Kasumi-1 (cell line): Measurements from ENCODE around the gene EPHB3.
"Not testable (repeated sequence)": the region's sequence is repeated elsewhere in the genome, so short reads cannot be mapped to it uniquely, and the experiment has no call there.

Source experiments
- DNase-seq, 2 experiments: peaks; one replicate each; lab custom pipeline; 2025; lab: John Stamatoyannopoulos, UW

Gene EPHB3

DNA sequence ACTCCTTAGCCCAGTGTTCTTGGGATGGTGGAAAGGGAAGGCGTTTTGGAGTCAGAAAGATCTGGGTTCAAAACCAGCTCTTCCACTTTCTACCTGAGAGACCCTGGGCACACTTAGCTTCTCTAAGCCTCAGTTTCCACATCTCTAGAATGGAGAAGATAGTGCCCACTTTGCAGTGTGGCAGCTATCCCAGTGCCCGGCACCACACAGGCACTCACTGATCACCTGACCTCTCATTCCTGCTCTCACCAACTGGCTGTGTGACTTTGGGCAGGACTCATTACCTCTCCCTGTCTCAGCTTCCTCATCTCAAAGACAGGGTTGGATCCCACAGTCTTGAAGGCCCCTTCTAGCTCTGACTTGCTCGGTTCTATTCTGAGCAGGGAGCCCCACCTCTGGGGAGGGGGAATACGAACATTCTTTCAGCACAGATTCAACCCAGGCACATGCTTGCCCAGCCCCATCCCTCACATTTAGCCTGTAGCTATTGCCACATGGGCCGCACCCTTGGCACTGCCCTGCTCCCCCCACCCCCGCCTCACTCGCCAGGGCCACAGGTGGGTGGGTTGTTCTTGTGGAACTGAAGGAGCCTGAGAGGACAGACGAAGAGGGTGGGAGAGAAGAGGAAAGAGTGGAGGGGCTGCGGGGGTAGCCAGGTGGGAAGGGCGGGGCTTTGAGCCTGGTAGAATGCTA is 39.2 kb downstream of the EPHB3 start:
- no peak for DNase-seq

DNA sequence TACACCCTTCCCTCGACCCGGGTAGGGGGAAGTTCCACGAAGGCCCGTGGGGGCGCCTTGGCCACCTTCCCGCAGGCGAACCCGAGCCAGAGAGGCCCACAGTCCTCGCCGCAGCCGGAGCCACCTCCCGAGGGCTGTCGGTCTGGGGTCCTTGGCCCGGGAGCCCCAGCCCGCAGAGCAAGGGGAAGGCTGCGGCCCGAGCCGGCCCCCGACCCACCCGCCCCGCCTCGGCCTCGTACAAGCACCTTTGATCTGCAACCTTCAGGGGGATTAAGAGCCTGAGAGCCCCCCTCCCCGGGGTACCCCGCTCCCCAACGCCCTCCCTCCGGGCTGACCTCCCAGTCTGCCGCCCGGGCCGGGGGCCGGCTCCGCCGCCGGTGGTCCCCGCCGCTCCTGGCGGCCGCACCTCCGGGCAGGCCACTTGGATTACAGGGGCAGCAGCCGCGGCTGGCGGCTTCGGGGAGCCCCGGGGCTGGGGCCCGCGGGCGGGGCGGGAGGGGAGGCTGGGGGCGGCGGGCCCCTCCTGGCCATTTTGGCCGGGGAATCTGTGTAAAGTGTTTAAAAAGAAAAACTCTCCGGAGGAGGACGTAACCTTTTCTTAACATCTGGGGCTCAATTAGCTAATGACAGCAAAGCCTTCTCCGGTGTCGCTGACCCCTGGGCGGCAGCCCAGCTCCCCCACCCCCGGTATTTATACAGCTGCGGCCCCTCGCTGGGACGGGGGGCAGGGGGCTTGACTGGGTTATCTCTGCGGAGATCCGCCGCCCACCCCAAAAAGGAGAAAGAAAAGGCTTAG is 40.2 kb downstream of the EPHB3 start:
- DNase-seq: no peak

DNA sequence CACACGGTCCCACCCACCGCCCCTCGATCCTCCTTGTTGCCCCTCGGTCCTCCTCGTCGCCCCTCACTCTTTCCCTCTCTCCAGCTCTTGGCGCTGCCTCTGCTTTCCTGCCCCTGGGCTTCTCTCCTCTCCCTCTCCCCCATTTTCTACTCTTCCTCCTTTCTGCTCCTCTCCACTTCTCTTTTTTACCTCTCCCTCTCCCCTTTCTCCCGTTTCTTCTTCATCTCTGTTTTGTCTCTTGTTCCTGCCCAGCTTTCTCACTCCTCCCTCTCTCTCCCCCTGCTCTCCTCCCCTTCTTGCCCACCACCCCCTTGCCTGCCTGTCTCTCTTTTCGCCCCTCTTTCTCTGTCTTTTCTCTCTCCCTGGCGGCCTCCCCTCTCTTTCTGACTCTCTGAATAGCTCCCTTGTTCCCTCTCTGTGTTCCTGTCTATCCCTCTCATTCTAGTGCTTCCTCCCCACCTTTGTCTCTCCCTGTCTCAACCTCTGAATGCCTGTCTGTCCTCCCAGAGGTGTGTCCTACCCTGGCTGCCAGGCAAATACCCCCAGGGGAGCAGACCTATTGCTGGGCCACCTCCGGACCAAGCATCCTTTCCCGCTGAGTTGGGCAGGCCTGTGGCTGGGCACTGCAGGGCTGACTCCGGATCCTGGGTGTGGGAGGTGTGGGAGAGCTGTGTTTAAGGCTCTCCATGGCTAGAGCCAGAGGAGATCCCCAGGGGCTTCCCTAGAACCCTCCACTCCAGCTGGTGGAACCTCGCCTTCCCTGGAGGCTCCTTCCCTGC is 41.0 kb downstream of the EPHB3 start:
- no peak for DNase-seq

DNA sequence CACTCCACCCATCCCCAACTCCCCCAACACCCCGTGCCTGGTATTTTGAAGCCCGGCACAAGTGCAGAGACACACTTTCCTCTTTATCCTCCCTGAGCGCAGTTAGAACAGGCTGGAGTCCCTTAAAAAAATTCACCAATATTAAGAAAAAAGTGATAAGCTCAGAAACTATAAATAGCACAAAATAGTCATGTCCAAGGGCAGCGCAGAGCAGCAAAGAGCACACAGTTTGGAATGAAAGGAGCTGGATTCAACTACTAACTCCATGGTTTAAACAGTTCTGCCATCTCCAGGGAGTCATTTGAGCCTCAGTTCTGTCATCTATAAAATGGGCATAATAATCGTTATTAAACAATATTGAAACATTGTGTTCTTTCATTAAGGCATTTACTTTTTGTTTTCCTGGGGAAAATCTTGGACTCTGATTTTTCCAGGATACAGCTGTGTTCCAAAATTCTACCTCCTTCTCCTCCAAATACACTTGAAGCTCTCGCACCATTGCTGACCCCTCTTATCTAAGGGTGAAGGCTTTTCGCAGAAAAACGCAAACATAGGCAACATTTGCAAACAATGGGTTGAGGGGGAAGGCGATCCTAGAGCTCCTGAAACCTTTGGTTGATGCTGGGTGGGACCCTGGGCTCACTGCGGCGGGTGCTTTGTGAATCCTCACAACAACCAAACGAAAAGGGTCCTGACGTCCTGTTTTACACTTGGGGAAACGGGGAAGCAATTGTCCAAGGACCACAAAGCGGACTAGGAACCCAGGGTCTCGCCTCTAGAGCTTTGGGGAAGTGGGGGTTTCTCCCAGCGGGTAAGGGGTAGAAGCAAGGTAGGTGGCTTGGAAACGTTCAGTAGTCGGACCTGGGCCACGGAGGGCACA is 41.8 kb downstream of the EPHB3 start:
- no peak for DNase-seq

DNA sequence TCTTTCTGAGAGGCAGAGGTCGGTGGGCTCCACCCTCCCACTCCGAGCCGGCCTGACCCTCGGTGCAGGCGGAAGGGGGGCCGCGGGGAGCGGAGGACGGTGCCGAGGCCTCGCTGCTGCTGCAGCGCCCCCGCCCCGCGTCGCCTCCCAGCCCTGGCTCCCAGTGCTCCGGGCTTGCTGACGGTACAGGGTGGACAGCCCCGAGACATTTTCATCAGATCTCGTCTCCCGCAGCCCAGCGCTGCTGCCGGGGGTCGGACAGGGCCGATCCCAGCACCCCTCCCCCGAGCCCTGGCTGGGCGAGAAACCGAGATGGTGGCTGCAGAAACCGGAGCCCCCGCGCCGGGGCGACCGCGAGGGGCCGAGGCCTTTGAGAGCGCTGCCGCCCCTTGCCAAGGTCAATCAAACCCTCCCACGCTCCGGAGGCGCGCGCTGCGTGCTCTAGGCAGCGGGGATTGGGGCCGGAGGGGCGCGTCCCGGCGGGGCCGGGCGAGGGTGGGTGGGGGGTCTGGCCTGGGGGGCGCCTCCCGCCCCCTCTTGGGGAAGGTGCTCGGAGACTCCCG is 42.5 kb downstream of the EPHB3 start:
- DNase-seq: no peak

DNA sequence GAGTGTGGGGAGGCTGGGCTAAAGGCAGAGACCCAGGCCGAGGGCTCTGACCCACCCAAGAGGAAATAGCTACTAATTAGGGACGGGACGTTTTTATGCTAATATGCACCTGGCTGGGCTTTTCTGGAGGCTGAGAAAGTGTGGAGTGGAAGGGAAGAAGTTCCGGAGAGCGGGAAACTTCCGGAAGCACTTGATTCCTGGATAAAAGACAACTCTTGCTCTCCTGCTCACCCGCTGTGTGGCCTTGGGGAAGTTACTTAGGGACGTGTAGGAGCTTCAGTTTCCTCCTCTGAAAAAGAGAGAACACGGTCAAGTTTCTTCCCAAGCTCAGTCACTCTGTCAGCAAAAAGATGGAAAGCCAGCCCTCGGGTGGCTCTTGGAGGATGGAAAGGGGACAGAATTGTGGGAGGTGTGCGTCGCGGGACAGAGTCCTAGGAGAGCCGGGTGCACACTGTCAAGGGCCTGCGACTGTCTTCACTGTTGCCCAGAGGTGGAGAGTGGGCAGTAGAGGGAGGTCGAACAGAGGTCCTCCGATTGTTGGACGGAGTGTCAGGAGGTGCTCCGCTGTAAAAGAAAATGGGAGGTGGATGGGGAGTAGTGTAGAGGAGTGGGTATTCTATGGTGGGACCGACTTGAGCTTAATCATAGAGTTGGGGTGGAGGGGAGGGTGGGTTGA is 43.2 kb downstream of the EPHB3 start:
- DNase-seq: peak; percentile 36 to 46

DNA sequence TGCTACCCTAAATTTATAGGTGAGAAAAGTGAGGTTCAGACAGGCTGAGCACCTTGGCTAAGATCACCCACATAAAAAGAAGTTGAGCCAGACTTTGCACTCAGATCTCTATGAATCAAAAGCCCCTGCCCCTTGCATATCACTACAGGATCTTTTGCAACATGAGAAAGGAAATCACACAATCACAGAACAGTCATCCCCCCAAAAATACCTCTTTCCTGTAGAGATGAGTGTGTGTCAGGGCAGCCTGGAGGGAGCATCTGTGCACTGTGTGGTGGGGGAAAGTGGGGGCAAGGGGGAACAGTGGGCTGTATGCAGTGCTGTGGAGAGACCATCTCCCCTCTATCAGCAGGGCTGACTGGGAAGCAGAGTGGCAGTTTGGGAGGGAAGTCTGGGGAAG is 46.6 kb downstream of the EPHB3 start:
- peak in 1 of 2 experiments; percentile 42 for DNase-seq

DNA sequence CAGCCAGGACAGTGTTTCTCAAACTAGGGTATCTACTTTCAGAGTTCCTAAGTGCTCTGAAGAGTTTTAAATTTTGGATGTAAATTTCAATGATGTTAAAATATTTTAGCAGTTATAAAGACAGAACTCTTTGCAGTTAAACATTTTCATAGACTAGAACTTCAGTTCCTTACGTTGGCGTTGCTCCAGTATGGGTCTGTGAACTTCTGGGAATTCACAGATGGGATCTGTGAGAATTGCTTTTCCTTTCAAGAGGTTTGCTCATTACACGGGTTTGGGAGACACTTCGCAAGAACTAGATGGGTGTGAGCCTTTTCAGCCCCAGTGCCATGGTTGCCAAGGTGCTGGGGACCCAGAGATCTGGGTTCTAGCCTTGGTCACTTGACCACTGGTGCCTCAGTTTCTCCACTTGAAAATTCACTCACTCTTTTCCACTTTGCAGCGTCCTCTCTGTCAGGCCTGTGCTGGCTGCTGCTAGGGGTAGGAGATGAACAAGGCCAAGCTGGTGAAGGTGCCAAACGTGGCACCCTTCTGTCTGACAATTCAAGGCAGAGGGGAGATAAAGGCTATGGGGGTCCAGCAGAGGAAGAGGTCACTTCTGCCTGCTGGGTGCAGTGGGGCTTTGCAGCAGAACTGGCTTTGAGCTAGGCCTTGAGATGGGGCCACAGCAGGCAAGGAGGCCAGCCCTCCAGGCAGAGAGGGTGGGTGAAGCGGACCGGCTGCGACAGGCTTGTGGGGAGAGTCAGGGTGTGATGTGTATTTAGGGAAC is 48.1 kb downstream of the EPHB3 start:
- no peak for DNase-seq

DNA sequence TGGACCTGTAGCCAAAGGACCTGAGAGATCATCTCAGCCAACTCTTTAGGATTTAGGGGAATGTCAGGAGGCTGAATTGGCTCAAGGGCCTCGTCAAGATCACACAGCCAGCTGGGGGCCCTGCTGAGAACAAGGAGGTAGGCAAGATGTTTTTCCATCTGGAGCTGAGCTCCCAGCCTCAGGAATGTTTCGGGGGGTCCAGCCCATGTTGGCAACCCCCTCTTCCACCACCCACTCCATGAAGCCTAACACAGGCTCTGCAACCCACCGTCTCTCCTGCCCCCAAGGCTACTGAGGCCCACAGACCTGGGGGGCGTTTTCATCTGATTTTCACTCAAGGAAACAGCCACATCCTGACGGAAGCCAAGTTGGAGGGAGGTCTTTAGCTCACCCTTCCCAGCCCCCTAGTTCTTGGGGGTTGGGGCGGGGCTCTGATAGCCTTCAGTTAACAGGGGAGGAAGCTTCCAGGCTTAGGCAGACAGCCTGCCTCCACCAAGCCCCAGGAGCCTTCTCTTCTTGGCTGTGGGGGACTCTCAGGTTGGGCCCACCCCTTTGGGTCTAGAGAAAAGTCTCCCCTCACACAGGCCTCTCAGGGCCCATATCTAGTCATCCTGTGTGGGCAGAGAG is 48.8 kb downstream of the EPHB3 start:
- DNase-seq: no peak

DNA sequence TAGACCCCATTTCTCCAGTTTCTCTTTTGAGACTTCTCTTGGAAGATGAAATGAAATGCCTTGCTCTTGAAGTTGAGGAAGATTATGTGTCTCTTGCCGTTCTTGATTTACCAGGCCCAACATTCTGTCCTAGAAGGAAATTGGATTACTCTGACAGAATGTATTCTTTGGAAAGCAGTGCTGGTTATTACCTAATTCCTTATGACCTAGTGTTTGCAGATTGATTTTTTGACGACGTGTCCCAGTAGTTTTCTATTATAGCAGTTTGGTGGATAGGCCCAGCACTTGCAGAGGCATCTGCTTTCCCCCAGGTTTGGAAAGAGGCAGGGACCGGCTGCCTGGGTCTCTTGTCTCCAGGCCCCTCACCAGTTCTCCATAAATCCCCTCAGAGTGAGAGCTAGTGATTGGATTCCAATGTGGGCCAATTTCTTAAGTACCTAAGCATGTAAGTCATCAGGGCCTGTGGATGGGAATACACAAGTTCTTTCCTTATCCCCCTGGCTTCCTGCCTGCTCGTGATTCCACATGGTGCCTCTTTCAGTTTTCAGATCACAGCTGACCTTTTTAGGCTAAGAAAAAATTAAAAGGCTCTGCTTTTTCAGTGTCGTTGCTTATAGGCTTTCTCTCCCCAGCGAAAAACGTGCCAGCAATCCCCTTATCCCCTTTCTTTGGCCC is 50.2 kb downstream of the EPHB3 start:
- no peak for DNase-seq

DNA sequence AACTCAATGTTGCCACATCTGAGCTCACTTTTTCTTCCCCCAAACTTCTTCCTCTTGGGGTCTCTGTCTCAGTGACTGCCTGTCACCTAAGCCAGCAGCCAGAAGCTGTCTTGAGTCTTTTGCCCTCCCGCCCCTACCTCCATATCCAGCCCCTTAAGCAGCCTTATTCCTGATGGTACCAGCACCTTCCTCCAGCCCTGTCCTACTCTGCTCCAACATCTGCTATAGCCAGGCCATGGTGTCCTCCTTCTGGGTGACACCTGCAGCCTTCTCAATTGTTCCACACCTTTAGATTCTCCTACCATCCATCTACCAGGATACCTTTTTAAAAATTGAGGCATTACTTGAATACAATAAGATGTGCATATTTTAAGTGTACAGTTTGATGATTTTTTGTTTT is 53.8 kb downstream of the EPHB3 start:
- DNase-seq: no peak

DNA sequence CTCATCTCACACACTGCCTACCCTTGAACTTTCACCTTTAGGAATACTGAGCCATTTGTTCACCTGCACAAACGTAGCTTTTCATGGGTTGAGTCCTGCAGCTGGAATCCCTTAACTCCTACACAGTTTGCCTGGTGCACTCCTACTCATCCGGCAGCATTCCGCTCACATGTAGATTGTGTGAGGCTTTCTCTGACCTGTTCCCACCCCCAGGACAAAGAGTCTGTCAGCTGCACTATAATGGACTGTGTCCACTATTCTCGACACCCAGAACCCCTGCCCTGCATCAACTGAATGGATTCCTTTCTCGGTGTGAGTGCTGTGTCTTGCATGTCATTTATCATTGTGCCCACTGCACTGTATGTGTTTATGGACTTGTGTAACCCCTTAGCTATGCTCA is 54.9 kb downstream of the EPHB3 start:
- no peak for DNase-seq

DNA sequence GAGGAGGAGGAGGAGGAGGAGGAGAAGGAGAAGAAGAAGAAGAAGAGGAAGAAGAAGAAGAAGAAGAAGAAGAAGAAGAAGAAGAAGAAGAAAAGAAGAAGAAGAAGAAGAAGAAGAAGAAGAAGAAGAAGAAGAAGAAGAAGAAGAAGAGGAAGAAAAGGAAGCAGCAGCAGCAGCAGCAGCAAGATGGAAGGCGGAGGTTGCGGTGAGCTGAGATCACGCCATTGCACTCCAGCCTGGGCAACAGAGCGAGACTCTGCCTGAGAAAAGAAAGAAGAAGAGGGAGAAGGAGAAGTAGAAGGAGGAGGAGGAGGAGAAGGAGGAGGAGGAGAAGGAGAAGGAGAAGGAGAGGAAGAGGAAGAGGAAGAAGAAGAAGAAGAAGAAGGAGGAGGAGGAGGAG is 55.7 kb downstream of the EPHB3 start:
- not testable (repeated sequence) for DNase-seq

DNA sequence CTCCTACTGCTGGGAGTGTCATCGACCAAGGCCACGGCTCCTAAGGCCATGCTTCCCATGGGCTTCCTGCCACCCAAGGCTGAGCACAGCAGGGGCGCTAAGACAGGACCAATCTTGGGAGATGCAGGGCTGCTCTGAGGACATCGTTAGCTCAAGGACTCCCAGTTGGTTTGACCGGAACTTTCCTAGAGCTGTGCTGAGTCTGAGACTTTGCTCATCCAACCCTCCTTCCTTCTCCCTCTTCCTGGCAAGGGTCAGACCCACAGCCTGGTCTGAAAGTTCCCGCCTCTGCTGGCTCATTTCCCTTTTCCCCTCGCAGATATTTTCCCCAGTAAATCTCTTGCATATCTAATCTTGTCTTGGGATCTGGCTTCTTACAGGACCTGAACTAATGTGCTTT is 57.2 kb downstream of the EPHB3 start:
- no peak for DNase-seq

DNA sequence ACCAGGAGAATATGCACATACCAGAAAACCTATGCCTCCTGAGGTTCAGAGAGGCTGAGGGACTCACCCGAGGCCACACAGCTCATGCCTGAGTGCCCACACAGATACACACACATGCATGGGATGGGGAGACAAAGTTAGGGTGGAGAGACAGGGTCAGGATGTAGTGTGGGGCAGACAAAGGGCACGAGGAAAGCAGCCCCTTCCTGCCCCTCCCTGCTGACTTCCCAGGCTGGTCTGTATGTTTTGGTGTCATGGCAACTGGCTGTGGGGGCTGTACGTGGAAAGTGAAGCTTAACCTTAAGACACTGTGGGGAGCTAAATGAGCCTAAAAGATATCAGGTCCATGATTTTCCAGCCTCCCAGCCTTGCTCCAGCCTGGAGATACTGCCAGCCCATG is 57.8 kb downstream of the EPHB3 start:
- DNase-seq: peak; percentile 21 to 42

DNA sequence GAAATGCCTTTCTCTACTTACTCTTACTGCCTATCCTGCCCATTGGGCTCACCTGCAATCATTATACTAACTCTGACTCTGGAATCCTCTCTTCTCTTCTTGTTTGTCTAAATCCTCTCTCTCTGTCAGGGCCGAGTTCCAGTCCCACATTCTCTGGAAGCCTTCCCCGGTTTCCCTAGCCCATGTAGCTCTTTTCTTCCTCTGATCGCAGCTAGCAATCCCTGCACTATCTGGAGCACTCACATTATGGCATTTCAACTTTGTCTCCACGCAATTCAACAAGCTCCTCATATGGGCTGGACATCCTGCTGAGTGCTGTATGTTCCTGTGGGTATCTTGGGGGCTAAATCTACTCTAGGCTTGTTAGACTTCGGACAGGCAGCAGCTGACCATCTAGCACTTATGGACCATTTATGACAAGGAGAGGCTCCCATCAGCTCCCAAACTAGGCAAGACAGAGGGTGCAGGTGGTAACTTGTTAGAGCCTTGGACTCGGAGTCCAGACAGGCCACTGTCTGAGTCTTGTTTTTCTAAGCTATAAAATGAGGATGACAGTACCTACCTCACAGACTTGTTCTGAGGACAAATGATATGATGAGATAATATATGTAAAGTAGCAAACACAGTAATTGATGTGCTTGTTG is 58.3 kb downstream of the EPHB3 start:
- DNase-seq: no peak

DNA sequence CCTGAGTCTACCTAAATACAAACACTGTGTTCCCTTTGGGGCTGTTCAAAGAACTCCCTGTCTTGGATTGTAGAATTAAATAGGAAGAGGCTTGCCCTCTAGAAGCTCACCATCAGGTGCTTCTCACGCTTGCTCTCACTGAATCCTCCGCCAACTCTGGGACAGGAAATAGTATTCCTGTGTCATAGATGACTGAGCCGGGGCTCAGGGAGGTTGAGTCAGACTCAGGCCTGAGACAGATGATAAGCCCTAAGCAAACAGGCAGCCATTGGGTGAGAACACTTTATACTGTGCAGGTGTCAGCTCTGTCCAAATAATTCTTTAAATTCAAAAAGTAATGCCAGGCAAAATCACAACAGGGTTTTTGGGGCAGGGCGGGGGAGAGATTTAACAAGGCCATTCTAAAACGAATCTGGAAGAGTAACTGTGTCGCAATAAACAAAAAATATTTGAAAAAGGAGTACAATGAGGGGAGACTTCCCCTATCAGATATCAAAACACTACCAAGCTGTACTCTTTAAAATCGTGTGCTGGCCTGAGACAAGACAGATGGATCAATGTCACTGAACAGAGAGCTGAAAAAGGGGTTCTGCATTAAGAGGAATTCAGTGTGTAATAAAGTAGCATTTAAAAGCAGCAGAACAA is 59.0 kb downstream of the EPHB3 start:
- no peak for DNase-seq

DNA sequence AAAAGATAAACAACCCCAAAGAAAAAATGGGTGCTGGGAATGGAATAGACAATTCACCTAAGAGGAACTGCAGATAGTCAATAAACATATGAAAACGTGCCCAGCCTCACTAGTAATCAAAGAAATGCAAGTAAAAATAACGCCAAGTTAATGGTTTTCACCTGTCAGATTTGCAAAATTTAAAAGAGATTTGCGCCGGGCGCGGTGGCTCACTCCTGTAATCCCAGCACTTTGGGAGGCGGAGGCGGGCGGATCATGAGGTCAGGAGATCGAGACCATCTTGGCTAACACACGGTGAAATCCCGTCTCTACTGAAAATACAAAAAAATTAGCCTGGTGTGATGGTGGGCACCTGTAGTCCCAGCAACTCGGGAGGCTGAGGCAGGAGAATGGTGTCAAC is 60.6 kb downstream of the EPHB3 start:
- not testable (repeated sequence) for DNase-seq
